Central memory CD8-positive, alpha-beta T cell (primary cell): ENCODE results near the gene CNP.

Experiments
- ATAC-seq: fragments of 150-1000 bp; cut with Tn5 transposase; replicated peaks from 2 replicates; pipeline ENCODE4 v1.10.0; 2022; ENCODE audit warnings: mild to moderate bottlenecking, moderate FRiP score, moderate number of reproducible peaks; ENCODE audit not compliant: poor library complexity, severe bottlenecking; ENCODE audit errors: extremely low read depth
- DNase-seq, 2 donors: peaks; one replicate each; pipeline ENCODE4 v3.0.0; 2021; ENCODE audit warnings: low spot score in 2 of 2
- H3K27ac Mint-ChIP-seq: one replicate; pipeline ENCODE4 v1.8.0; 2022; ENCODE audit warnings: low read depth, mild to moderate bottlenecking, moderate library complexity, mixed read lengths
- H3K27me3 Mint-ChIP-seq: one replicate; pipeline ENCODE4 v1.8.0; 2022; ENCODE audit warnings: mixed read lengths
- H3K36me3 Mint-ChIP-seq: one replicate; pipeline ENCODE4 v1.8.0; 2022; ENCODE audit warnings: mild to moderate bottlenecking, moderate library complexity, mixed read lengths; ENCODE audit not compliant: insufficient read depth
- H3K4me1 Mint-ChIP-seq: one replicate; pipeline ENCODE4 v1.8.0; 2022; ENCODE audit warnings: mixed read lengths
- H3K4me3 Mint-ChIP-seq: one replicate; pipeline ENCODE4 v1.8.0; 2022; ENCODE audit warnings: mild to moderate bottlenecking, moderate library complexity, mixed read lengths
- H3K9me3 Mint-ChIP-seq: one replicate; pipeline ENCODE4 v1.8.0; 2022; ENCODE audit warnings: mixed read lengths

The CNP gene

DNA sequence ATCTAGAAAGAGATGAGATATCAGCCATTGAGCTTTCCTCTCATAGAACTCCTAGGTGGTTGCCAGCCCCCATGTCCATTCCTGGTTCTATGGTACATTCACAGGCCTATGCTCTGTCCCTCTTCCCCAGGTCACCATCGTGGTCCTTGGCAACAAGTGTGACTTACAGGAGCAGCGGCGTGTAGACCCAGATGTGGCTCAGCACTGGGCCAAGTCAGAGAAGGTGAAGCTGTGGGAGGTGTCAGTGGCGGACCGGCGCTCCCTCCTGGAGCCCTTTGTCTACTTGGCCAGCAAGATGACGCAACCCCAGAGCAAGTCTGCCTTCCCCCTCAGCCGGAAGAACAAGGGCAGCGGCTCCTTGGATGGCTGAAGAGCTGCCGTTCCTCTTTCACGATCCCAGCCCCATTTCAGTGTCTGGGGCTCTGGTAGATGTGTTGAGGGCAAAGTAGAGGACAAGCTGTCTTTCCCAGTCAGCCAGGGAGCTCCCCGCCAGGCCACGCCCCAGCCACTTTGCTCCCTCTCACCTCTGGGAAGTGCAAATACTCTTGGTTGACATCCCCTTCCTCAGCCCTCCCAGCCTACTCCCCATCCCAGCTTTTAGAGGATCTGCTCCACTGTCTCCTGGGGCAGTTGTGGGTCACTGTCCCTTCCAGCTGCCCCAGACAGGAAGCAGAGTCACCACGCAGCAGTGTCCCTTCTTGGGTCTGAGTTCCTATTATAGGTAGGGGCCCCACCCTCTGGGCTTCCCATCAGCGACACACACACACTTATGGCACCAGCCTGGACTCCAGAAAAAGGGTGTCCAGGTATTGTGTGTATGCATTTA is 57.1 kb downstream of the CNP start:
- Mint-ChIP-seq H3K27ac (no peak overlapping the region), H3K27me3 (no peaks in the 10 kb centered on the region), H3K4me3 (no peak overlapping the region), H3K36me3 (peaks cover 18% of the 10 kb centered on the region), H3K4me1 (peaks cover 28% of the 10 kb centered on the region), H3K9me3 (no peaks in the 10 kb centered on the region)
- no peak for ATAC-seq
- DNase-seq = no peak

DNA sequence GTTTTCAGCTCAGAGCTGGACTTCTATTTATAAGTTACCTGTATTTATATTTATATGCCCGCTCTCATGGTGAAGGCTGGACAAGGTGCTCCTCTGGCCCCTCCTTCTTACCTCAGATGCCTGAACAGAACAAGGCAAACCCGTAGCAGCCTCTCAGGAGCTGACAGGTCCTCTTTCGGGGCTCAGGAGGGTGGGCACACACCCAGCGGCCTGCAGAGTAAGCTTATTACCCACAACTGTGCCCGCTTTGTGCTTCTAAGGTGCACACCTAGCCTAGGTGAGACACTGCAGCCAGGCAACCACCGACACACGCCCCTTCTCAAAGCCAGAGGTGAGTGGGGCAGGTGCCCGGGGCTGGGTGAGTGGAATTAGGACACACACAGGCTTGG is 58.6 kb downstream of the CNP start:
- ATAC-seq = no peak
- no peaks in the 10 kb centered on the region for H3K9me3 Mint-ChIP-seq
- no peak overlapping the region for H3K27ac Mint-ChIP-seq
- peaks cover 21% of the 10 kb centered on the region for H3K4me1 Mint-ChIP-seq
- H3K4me3 Mint-ChIP-seq = no peak overlapping the region
- DNase-seq = no peak
- peaks cover 18% of the 10 kb centered on the region for H3K36me3 Mint-ChIP-seq
- H3K27me3 Mint-ChIP-seq = no peaks in the 10 kb centered on the region

DNA sequence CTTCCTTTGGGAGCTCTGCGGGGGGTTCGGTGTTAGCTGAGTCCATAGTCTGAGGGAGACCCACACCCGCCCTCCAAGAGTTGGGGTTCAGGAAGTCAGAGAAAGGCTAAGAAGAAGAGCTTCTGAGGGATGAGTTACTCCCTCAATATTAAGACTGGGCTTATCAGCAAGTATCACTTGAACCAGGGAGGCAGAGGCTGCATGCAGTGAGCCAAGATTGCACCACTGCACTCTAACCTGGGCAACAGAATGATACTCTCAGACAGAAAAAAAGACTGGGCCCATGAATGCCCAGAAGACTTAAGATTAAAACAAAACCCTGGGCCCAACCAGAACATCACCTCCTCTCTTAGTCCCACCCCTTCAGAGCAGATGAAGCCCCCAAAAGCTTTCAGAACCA is 59.3 kb downstream of the CNP start:
- Mint-ChIP-seq H3K9me3 (no peaks in the 10 kb centered on the region), H3K4me3 (no peak overlapping the region), H3K27me3 (no peaks in the 10 kb centered on the region), H3K27ac (no peak overlapping the region), H3K4me1 (peaks cover 14% of the 10 kb centered on the region), H3K36me3 (peaks cover 16% of the 10 kb centered on the region)
- DNase-seq (no peak), ATAC-seq (no peak)

GRCh38 chr17:42026857-42027589 is 60.4 kb downstream of the CNP start:
- H3K36me3 Mint-ChIP-seq = peaks cover 13% of the 10 kb centered on the region
- H3K27ac Mint-ChIP-seq = no peak overlapping the region
- H3K4me3 Mint-ChIP-seq = no peak overlapping the region
- H3K4me1 Mint-ChIP-seq = peaks cover 6% of the 10 kb centered on the region
- no peaks in the 10 kb centered on the region for H3K27me3 Mint-ChIP-seq
- no peak for ATAC-seq
- no peaks in the 10 kb centered on the region for H3K9me3 Mint-ChIP-seq
- DNase-seq = no peak
